Measurements from ENCODE around the gene FHDC1. TPM values are rescaled to one million over a fixed set of nuclear protein-coding genes. Genes with fewer than 3 reads are reported as not detected.

FHDC1 gene
- total and polyA plus RNA-seq, 10 of the 15 experiments (the other 5 are each of a cell fraction or from before 2014, with no cell fraction given) = 0.04 to 0.12 (median 0.06) TPM; not detected in 3

GRCh38 chr4:152991398-152991797, 55.3 kb downstream of the FHDC1 start (continued):
- TF ChIP-seq SKIL (IDR thresholded peaks at IDR 0.05; ENCODE audit: low read depth, poor library complexity, severe bottlenecking) = no peak
- TF ChIP-seq BCL11A (IDR thresholded peaks at IDR 0.05; ENCODE audit: low read depth, low read length) = no peak
- TF ChIP-seq KDM1A (IDR thresholded peaks at IDR 0.05; ENCODE audit: borderline replicate concordance) = no peak
- no peak for TF ChIP-seq RCOR1 (conservative IDR thresholded peaks at IDR 0.05; ENCODE audit: low read depth, low read length)

GRCh38 chr4:152992027-152992426, 55.9 kb downstream of the FHDC1 start:
- ATAC-seq = no peak
- Histone ChIP-seq H4K20me1 (ENCODE audit: control insufficient read depth, insufficient read depth) (no peaks in the 10 kb centered on the region), H2AFZ (ENCODE audit: control insufficient read depth, low read depth, low read length) (no peak overlapping the region), H3K27me3 (replicated peaks in 1 of 2; ENCODE audit: control insufficient read depth in 2 of 2, insufficient read depth in 2 of 2, low read length in 1 of 2) (no peaks in the 10 kb centered on the region; a peak in 2 of 4 replicates), H3K9me3 (replicated peaks; ENCODE audit: control insufficient read depth, insufficient read depth, low read length) (no peaks in the 10 kb centered on the region), H3K36me3 (ENCODE audit: control insufficient read depth in 2 of 2, insufficient read depth in 2 of 2, low read length in 1 of 2) (no peaks in the 10 kb centered on the region), H3K4me1 (ENCODE audit: control insufficient read depth, insufficient read depth, low read length) (no peaks in the 10 kb centered on the region), H3K27ac (ENCODE audit: control insufficient read depth, insufficient read depth) (no peak overlapping the region), H3K4me3 (no peak overlapping the region), H3K9ac (ENCODE audit: control insufficient read depth, insufficient read depth, low read length) (no peak overlapping the region), H3K4me2 (ENCODE audit: control insufficient read depth, insufficient read depth) (no peak overlapping the region), H3K79me2 (ENCODE audit: control insufficient read depth, insufficient read depth, low read length) (no peaks in the 10 kb centered on the region)
- ChIA-PET POLR2A (no interaction called here), CTCF (no interaction called here), SMC1A (ENCODE audit: uncharacterized antibody, unreplicated experiment) (no interaction called here), RAD21 (ENCODE audit: unreplicated experiment) (no interaction called here)
- DNase-seq (ENCODE audit: low read depth, low spot score) = no peak
- no peak for FAIRE-seq
- intact Hi-C loops (cut with micrococcal nuclease; ENCODE audit: unreplicated experiment) (no loop called here), in situ Hi-C loops (cut with MboI) (no loop called here)
- BruUV-seq (replicated peaks) = no TSS peak
- 62% methylated on average over 8 of the region's 8 CpGs for WGBS (ENCODE audit: insufficient coverage, insufficient replicate concordance, low lambda C conversion rate, missing lambda C conversion rate)
- TF ChIP-seq NR2C2 (IDR thresholded peaks at IDR 0.05; ENCODE audit: borderline replicate concordance, control insufficient read depth, insufficient read length, low read depth) = no peak
- TF ChIP-seq ATF7 (IDR thresholded peaks at IDR 0.05; ENCODE audit: low read depth) = peak; percentile 50
- no peak for TF ChIP-seq SREBF1 (IDR thresholded peaks at IDR 0.05; ENCODE audit: low read length)
- TF ChIP-seq YBX1 (IDR thresholded peaks at IDR 0.05) = no peak
- TF ChIP-seq NFYB (IDR thresholded peaks at IDR 0.05; ENCODE audit: insufficient read depth, low read depth, low read length) = no peak
- no peak for TF ChIP-seq RB1 (IDR thresholded peaks at IDR 0.05; ENCODE audit: borderline replicate concordance)
